NCI-H1436 (cell line): ENCODE measurements around the gene FAM9C.
"Not testable (repeated sequence)": the region's sequence is repeated elsewhere in the genome, so short reads cannot be mapped to it uniquely, and the experiment has no call there.

Source experiments
- DNase-seq: peaks from one replicate; lab custom pipeline; 2025; lab: John Stamatoyannopoulos, UW

FAM9C gene

DNA sequence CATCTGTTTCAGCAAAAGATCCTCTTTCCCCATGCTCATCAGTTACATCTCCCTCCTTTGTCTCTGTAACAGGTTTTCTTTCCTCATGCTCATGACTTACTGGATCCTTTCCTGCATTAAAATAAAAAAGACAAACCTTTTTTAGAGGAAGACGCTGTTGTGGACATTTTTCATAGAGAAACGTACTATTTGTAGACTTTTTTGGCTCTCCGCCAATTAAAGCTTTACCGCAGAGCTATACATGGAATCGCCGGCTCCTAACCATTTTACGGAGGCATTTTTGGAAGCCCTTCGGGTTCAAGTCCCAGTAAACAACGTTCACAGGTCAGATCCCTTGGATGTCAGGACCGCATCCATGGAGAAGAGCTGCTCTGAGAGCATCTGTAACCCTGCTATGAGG is 1.3 kb downstream of the FAM9C start:
- no peak for DNase-seq

DNA sequence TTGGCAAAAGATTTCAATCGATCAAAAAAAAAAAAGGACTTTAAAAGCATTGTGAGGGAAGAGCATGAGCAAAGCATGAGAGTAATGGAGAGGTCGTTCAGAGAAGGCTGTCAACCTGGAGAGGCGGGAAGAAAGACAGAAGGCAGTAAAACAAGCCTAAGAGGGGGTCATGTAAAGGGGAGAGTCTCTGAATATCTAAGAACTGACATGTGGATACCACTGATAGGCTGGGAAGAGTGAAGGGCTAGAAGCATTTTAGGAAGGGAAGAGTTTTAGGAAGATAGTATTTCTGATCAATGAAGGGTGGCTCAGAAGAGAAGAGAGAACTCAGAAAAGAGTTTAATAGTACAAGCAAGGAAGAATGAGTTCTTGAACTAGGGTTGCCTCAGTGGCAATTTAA is 7.5 kb downstream of the FAM9C start:
- no peak for DNase-seq

DNA sequence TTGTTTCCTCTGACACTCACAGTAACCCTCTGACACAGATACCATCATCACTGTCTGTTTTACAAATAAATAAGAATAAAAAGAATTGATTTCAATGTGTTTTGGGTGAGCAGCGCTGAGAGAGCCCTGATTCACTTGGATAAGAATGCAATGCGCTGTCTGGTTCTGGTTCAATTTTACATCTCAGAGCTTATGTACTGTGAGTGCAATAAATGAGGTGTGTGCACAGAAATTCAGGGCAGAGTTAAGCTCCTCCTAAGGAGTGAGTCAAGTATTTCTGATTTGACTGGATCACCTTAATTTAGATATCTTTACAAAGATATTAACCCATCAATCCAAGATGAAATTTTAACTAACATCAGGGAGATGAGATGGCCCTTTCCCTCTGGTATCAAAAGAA is 11.2 kb downstream of the FAM9C start:
- no peak for DNase-seq

DNA sequence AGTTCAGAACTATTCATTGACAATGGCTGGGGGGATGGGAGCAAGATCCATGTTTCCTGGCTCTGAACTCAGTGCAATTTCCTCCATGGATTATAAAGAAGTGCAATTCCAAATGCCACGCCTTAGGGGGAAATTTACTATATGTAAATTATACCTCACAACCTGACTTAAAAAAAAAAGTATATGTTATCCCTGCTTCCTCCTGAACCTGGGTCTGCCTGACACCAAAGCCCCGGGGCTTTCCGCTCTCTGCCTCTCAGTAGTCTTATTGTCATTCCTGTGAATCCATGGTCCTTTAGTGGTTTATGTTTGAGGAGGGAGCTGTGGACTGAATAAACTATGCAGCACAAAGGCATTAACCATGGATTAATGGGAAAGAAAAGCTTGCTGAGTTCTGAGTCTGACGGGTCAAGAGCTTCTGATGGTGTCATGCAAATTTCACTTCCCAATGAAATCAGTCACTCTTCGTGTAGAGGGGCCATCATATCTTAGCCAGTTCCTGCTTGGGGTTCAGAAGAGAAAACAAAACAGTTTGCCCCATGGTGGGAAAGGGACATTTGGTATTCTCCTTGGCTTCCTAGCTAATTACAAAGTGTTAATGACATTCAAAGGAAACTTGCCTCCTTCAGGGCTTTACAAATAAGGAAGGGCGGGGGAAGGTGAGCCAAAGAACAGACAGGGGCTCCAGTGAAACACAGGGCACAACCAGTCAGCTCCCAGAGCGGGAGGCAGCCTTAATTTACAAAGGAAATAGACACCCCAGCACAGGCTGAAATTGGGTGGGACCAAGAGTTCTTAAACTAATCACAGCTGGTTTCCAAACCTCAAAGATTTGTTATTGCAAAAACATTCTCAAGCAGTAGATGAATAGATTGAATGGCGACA is 14.3 kb downstream of the FAM9C start:
- no peak for DNase-seq

DNA sequence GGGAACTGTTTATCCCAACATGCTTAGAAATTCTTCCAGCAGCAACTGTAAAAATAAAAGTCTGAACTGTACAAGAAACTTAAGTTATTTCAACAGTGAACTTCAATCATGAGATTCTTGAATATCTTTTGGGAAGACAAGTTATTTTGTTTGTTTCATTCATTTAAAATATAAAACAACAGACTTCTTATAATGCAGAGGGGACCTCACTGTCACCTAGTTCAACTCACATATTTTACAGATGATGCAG is 14.9 kb downstream of the FAM9C start:
- no peak for DNase-seq

DNA sequence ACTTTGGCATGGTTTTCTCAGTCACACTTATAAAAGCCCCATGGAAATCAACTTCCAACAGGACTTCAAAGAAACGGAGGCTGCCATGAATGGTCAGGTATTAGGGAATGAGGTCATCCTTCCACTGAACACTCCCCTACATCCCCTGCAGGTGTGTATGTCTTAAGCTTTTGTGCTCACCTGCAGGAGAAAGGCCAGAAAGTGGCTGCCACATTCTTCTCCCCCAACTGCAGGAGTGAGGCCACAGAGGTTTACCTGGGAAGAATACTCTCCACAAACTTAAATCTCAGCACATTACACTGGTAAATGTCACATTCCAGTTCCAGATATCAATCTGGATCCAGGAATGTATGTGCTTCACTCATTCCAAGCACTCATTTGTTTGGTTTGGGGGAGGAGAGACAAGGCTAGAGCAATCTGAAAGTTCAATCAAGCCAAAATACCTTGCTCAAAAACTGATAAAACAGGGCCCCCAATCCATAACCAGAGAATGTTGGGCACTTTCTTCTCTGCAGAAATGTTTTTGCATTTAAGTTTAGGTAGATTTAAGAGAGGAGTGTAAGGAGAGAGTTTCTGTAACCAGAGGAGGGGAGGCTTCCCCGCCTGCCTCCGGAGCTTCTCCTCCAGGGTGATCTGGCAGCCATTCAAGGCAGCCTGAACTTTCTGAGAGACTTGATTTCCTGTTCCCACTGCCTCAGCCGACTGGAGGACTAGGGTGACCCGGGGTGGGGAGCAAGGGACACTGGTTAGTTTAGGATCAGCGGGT is 15.4 kb downstream of the FAM9C start:
- no peak for DNase-seq

DNA sequence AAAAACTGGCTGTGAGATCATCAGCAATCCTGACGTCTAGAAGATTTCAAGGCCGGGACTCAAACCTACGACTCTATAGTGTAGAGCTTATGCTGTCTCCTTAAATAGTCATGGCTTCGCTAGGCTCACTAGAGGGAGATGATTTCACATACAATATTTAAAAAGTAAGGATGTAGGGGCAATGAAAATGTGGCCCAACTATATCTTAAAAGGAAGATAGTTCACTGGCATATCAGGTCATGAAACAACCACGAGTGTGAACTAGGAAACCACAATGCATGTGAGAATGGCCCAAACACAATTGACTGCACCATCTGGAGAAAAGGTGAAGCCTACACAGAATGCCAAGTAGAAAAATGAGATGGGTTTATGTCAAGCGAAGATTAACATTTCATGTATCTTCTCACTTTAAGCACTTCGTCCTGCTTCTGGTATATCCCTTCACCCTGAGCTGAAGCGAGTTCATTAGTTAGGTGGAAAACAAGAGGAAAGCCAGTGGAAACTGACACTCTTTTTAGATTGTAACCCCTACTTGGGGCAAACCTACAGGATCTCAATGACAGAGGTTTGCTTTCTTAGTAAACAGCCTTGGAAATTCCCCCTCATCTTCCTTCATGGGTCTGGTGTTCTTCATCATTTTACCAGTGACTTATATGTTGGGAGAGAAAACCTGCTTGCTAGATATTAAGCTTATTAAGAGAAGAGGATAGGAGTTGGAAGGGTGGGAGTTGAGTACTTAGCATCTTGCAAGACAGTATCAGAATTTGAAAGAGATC is 17.4 kb downstream of the FAM9C start:
- DNase-seq: no peak

DNA sequence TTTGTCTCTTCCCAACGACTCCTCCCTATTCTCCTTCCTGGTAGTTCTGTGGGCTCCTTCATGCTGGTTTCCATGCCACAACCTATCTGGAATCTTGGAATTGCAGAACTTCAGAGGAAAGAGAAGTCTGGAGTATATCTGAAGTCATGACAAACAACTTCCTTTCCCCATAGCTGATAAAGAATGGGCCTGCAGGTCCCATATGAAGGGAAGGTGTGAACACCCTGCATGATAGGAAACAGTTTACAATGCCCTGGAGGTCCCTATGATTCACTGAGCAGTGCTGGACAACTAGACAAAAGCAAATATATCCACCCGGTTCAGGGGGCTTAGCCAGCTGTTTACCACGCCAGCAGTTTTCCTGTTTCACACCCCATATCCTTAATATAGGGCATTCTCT is 19.4 kb downstream of the FAM9C start:
- no peak for DNase-seq

DNA sequence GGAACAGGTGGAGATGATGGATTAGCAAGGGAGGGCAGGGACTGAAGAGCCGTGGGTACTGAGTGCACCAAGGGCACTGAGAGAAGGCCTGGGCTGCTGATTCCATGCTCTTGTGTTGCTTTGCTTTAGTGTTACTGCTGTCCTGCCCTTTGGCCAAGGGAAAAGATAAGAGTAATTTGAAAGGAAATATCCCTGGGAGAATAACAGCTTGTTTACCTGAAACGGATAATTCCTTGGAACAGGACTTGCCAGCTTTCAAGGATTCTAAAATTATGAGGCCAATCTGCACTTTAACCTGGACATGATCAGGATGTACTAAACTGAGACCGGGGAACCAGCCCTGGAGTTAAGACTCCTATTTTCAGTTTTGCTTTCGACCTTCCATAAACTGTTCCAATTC is 20.4 kb downstream of the FAM9C start:
- DNase-seq: no peak

DNA sequence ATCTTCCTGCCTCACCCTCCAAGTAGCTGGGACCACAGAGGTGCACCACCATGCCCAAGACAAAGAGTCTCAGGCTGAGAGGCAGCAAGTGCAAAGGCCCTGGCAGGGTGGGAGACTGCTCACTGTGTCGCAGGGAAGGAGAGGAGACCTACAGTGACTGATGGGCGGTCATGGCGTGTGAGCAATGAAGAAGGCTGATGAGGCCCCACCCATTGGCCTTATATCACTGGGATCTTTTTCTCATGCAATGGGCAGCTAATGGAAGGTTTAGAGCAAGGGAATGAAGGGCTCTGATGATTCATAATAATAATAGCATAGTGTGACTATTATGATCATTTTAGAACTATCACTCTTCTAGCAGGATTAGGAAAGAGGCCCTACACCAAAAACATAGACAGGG is 20.9 kb downstream of the FAM9C start:
- no peak for DNase-seq

DNA sequence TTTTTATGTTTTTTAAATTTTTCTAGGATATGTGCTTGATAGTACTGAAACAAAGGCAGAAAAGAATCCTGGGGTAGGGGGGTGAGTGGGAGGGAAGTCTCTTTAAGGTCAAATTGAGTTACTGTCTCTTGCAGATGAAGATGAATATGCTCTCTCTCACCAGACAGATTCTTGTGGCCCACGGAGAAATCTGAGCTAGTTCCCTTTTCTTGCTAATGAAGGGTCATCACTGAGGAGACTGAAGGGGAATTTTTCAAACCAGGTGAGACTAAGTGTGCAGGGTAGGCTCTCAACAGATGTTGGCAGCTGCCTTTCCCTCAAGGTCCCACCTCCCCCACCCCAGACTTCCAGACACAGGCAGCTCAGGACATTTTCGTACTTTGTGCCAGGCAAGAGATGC is 21.5 kb downstream of the FAM9C start:
- no peak for DNase-seq

DNA sequence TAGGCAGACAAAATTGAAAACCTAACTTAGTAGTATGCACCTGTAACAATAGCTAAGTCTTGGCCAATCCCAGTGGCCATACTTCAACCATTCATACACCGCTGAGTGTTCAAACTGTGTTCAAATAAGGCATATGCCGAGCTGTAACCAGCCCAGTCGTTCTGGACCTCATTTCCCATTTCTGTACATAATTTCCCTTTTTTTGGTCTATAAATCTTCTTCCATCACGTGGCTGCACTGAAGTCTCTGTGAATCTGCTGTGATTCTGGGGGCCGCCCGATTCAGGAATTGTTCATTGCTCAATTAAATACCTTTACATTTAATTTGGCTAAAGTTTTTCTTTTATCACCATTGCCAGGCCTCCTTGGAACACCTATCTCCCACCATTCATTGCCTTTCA is 27.7 kb downstream of the FAM9C start:
- DNase-seq: not testable (repeated sequence)

DNA sequence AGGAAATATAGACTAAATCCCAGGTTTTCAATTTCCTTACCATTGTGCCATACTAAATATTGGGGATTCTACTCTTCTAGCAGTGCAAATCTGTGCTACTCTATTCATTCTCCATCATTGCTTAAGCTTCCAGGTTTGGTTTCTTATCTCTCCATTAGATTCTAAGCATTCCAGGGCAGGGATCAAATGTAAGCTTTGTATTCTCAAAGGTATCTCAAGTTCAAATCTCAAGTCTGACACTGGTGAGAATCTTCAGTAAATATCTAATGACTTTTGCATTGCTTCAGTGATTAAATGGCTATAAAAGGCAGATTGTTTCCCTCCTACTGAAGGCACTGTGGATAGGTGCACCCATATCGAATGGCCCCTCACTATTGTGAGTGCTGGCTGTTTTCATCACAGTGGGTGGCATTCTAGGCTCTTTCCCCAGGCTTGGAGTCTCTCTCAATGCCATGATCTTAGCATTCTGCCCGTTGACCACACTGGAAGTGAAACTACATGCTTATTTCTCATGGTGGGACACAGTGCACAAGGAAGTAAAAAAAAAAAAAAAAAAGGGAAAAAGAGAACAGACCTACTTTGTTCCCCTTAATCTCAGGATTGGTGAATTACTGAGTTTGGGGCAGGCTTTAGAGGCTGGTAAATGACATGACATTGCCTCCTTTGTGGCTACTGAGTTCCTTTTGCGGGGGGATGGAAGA is 28.7 kb downstream of the FAM9C start:
- DNase-seq: no peak

DNA sequence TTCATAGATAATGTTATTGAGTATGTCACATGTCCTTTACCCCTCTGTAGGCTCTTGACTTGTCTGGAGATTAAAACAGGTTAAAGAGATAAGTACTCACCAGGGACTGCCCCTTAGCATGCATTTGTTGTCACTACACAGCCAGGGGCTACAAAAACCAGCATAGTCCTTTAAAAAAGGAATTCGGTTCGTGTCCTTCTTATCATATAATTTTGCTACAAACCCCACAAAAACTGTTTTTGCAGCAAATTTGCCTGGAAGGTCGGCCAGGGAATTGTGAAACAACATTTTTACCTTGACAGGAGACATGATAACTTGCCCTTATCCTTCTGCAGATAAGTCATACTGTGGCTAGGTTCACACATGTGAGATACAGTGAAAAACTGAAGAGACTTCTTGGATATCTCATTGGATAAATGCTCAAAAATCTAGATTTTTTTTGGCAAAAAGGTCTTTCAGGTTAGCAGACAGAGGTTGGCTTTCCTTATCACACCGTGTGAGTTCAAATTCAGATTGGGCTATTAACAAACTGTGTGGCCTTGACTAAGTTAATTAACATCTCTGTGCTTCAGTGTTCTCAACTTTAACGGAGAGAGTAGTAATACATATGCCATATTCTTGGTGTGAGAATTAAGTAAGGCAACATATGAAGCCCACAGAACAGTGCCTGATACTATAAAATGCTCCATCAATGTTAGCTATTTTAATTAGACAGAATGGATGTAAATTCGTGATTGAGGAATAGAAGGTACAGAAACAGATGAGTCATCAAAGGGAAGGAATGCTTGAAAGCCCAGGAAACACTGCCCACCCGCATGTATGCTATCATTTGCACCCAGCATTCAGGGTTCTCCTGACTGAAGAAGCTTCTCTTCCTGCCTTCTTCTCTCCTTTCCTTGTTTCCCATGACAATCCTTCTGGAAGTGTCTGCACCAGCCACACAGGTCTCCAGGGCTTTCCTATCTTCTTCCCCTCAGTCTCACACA is 30.0 kb downstream of the FAM9C start:
- no peak for DNase-seq

DNA sequence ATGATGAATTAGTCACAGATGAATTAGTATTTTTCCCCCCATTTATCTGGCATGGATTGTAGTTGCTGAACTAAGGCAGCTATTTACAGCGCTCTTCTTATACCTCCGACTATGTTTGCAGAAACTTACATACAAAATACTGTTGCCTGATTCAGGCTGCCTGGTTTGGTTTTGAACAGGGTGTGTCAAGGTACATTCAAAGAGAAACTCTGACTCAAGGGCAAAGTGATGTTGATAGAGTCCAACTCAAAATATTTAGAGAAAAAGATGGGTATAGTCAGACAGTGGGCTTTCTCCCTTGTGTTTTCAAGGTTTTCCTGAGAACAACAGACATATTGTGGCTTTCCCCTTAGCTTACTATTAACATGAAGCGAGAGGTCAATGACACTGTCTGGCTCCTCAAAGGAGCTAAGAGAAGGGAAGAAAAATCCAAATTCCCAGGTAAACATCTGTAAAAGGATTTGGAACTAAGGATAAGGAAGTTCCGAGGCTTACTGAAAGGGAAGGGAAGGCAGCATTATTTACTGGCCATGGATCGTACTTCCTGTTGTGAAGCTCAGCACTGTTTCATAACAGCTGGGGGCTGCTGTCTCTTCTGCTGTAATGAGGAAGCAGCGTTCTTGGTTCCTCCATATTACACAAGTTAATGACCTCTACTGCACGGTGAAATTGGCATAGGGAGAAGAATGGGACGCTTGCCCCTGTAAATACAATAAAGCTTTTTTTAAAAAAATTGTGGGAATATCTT is 30.9 kb downstream of the FAM9C start:
- no peak for DNase-seq

DNA sequence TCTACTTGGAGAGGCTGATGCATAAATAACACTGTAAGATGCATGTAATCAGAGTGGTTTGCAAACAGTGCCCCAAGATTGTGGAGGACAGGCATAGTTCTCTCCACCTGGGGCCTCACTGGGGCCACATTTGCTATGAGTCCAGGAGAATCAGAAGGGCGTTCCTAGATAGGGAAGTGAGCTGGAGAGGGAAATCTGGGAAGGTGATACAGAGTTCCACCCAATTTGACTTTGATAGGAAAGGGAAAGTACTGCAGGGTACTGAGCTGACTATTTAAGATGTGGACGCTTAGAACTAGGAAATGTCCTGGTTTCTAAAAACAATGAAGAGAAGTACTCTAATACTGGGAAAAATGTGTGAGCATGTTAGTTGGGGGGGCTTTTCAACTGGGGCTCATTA is 33.9 kb downstream of the FAM9C start:
- no peak for DNase-seq

DNA sequence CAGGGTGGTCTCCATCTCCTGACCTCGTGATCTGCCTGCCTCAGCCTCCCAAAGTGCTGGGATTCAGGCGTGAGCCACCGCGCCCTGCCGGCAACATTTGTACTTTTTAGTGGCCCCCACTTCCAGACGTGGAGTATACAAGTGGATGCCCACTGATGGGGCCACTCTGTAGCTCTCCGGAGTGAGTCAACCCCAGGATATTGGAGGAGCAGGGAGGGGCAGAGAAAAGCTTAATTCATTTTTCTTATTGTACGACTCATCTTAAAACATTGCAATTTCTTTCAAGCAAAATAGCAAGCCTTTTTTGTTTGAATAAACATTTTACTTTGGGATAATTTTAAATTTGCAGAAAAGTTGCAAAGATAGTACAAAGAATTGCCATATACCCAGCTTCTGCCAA is 34.6 kb downstream of the FAM9C start:
- DNase-seq: no peak

DNA sequence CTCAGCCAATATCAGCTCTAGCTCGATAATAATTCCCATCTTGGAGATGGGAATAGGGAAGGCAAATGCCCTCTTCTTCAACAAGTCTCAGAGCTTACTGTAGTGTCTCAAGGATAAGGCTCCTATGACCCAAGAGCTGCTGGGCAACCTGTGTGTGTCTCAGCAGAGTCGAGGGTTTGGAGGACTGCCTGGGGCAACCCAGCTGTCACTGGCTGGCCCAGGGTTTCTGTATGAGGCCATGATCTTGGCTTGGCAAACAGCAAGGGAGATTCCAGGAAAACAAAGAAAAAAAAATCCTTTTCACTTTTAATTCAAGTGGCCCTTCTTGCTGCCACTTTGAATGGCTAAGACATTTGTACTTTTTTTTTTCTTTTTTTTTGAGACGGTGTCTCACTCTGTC is 35.1 kb downstream of the FAM9C start:
- no peak for DNase-seq

DNA sequence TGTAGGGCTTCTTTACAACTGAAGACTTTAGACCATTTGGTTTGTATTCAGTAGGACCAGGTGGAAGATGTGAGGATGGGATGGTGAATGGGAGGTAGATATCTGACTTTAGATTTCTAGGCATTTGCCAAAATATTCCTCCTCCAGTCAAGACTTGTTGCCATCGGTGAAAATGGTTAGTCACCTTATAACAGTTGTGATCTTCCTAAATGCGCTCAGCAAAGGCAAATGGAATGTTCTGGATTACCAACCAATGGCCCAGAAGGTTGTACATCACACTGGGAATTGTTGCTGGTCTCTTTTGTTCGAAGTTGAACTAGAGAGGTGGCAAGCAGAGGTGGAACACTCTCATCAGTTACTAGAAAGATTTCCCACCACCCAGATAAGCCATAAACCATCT is 35.6 kb downstream of the FAM9C start:
- no peak for DNase-seq

DNA sequence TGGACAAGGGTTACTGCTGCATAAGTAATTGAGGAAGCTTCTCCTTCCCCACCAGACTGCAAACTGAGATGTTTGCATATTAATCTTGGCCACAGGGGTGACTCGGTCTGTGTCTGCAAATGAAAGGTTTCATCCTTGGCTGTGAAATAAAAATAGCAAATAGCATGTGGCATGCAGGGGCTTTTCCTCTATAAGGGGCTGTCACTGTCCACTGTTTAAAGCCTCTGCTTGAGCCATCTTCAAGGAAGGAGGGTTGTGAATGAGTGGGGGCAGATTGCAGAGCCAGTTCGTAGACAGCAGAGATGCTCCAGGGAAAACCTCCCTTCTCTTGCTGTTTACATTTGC is 36.3 kb downstream of the FAM9C start:
- DNase-seq: no peak
